Measurements from ENCODE around the gene COG5. TPM values are rescaled to one million over a fixed set of nuclear protein-coding genes. Genes with fewer than 3 reads are reported as not detected.
A peak's percentile ranks its signal among the peaks of the same experiment; 100 is the strongest.

COG5 gene
- total and polyA plus RNA-seq, 9 of the 15 experiments (the other 6 are each of a cell fraction or from before 2014, with no cell fraction given): 15.3 to 75.1 (median 56.4) TPM

- no peak for TF ChIP-seq RBM14 (IDR thresholded peaks at IDR 0.05; ENCODE audit: borderline replicate concordance, insufficient read depth, low read depth, low read length)
- no peak for TF ChIP-seq SMARCB1 (IDR thresholded peaks at IDR 0.05; ENCODE audit: insufficient read length, low read depth)
- TF ChIP-seq, protein P1, sequence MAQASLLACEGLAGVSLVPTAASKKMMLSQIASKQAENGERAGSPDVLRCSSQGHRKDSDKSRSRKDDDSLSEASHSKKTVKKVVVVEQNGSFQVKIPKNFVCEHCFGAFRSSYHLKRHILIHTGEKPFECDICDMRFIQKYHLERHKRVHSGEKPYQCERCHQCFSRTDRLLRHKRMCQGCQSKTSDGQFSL (CRISPR knock-in tag; IDR thresholded peaks at IDR 0.05): no peak
- TF ChIP-seq, protein P1 (tag; IDR thresholded peaks at IDR 0.05): no peak
- no peak for TF ChIP-seq KLF16 (IDR thresholded peaks at IDR 0.05)
- TF ChIP-seq ASH1L (IDR thresholded peaks at IDR 0.05; ENCODE audit: borderline replicate concordance, low read depth, partially characterized antibody): no peak
- no peak for TF ChIP-seq ZFX (CRISPR knock-in tag; IDR thresholded peaks at IDR 0.05)
- TF ChIP-seq BCL6 (CRISPR knock-in tag; IDR thresholded peaks at IDR 0.05): no peak
- peak; percentile 36; the same call in 1 of the 2 replicates for TF ChIP-seq C11orf30 (IDR thresholded peaks at IDR 0.05; ENCODE audit: low read depth)
- TF ChIP-seq AFF1 (IDR thresholded peaks at IDR 0.05; ENCODE audit: low read depth in 1 of 2, partially characterized antibody in 2 of 2): no peak
- no peak for TF ChIP-seq PHB2 (IDR thresholded peaks at IDR 0.05; ENCODE audit: low read depth)
- TF ChIP-seq, protein P2, sequence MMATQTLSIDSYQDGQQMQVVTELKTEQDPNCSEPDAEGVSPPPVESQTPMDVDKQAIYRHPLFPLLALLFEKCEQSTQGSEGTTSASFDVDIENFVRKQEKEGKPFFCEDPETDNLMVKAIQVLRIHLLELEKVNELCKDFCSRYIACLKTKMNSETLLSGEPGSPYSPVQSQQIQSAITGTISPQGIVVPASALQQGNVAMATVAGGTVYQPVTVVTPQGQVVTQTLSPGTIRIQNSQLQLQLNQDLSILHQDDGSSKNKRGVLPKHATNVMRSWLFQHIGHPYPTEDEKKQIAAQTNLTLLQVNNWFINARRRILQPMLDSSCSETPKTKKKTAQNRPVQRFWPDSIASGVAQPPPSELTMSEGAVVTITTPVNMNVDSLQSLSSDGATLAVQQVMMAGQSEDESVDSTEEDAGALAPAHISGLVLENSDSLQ (IDR thresholded peaks at IDR 0.05): peak; percentile 87
- TF ChIP-seq SRSF7 (optimal IDR thresholded peaks at IDR 0.05; ENCODE audit: low read depth, low read length): no peak
- TF ChIP-seq DACH1 (IDR thresholded peaks at IDR 0.05; ENCODE audit: partially characterized antibody): no peak
- TF ChIP-seq SMARCC2 (IDR thresholded peaks at IDR 0.05; ENCODE audit: low read depth): peak; percentile 28; the same call in 1 of the 2 replicates
- no peak for TF ChIP-seq MAZ (CRISPR knock-in tag; conservative IDR thresholded peaks at IDR 0.05 in 1 of 2, IDR thresholded peaks at IDR 0.05 in 1 of 2)
- TF ChIP-seq, protein P3, sequence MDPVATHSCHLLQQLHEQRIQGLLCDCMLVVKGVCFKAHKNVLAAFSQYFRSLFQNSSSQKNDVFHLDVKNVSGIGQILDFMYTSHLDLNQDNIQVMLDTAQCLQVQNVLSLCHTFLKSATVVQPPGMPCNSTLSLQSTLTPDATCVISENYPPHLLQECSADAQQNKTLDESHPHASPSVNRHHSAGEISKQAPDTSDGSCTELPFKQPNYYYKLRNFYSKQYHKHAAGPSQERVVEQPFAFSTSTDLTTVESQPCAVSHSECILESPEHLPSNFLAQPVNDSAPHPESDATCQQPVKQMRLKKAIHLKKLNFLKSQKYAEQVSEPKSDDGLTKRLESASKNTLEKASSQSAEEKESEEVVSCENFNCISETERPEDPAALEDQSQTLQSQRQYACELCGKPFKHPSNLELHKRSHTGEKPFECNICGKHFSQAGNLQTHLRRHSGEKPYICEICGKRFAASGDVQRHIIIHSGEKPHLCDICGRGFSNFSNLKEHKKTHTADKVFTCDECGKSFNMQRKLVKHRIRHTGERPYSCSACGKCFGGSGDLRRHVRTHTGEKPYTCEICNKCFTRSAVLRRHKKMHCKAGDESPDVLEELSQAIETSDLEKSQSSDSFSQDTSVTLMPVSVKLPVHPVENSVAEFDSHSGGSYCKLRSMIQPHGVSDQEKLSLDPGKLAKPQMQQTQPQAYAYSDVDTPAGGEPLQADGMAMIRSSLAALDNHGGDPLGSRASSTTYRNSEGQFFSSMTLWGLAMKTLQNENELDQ (CRISPR knock-in tag; IDR thresholded peaks at IDR 0.05; ENCODE audit: borderline replicate concordance): no peak
- TF ChIP-seq, protein P4, sequence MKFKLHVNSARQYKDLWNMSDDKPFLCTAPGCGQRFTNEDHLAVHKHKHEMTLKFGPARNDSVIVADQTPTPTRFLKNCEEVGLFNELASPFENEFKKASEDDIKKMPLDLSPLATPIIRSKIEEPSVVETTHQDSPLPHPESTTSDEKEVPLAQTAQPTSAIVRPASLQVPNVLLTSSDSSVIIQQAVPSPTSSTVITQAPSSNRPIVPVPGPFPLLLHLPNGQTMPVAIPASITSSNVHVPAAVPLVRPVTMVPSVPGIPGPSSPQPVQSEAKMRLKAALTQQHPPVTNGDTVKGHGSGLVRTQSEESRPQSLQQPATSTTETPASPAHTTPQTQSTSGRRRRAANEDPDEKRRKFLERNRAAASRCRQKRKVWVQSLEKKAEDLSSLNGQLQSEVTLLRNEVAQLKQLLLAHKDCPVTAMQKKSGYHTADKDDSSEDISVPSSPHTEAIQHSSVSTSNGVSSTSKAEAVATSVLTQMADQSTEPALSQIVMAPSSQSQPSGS (CRISPR knock-in tag; IDR thresholded peaks at IDR 0.05): no peak
- TF ChIP-seq RBM17 (IDR thresholded peaks at IDR 0.05; ENCODE audit: borderline replicate concordance, low read depth, low read length): no peak
Measured at GRCh38 chr7:107480932-107481331, 82.8 kb downstream of the COG5 start (continued).
